NCI-H69 (cell line): ENCODE results near the gene DISP2.

Source experiments
- DNase-seq: peaks from one replicate; lab custom pipeline; 2025; lab: John Stamatoyannopoulos, UW

Gene DISP2

DNA sequence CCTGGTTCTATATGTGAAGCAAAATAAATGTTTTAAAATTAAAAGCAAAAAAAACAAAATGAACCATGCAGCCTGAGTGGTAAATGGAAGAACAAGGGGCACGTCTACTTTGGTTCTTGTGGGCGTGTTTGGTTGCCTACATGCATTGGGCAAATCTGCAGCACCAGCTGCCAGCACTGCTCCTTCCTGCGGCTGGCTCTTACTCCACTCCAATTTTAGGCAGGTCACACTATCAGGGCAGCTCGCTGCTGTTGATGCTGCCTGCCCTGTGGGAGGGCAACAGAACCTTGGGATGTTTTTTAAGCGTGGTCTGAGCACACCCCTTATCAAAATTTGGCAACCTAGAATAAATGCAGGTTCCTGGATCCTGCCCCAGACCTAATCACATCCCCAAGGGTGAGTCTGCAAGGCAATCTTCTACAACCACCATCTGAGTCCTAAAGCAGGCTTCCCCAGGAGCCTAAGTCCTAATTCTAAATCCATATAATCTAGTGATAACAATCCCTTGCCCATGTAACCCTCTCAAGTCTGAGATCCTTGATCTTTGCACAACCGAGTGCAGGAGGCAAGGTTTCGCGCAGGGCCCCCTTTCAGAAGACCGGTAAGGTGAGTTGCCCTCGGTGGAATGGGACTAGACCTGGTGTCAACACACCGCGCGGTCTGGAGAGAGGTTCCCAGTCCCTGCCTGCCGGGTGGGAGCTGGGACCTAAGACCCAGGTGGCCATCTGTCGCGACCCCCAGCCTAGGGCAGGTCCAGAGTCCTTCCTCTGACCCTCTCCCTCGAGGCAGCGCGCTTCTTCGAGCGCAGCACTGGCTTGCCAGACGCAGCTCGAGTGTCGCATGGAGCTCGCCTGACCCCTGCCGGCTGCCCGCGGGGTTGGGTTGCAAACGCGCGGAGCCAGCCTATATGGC, 63.5 kb downstream of the DISP2 start:
- DNase-seq: peak; percentile 86

DNA sequence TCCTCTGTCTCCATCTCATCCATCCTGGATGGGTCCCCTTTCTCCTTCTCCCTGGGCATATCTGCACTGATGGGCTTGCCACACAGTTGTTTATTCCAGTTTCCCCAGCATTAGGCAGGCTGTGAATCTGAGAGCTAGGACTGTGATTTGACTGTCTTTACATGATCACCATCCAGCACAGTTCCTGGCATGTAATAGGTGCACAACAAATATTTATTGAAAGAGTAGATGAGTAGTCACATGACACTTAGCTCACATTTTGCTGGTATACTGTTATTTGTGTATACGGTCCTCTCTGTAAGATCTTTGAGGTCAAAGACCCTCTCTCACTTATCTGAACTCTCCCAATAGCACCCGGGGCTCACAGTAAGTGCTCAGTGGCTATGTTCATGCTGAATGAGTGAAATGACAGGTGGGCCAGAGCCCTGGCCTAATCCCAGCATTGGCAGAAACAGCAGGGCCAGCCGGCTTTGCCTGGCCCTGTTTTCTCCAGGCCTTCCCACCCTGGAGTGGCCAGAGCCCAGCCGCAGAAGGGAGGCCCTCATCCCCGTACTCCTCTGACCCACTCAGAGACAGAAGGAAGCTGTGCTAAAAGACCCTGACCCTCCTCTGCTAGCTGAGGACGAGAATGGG, 66.6 kb downstream of the DISP2 start:
- DNase-seq: no peak

- DNase-seq: no peak
Measured at GRCh38 chr15:40425681-40426080, 67.7 kb downstream of the DISP2 start.

- DNase-seq: no peak
Measured at GRCh38 chr15:40427188-40427587, 69.2 kb downstream of the DISP2 start.

GRCh38 chr15:40428185-40428584, 70.2 kb downstream of the DISP2 start:
- no peak for DNase-seq
